Glomerular visceral epithelial cell (primary cell): Measurements from ENCODE around the gene EID3.
"Not testable (repeated sequence)": the region's sequence is repeated elsewhere in the genome, so short reads cannot be mapped to it uniquely, and the experiment has no call there.

Experiments
- DNase-seq: peaks from one replicate; pipeline ENCODE4 v3.0.0-alpha.2; 2016; ENCODE audit errors: extremely low spot score

Gene EID3

DNA sequence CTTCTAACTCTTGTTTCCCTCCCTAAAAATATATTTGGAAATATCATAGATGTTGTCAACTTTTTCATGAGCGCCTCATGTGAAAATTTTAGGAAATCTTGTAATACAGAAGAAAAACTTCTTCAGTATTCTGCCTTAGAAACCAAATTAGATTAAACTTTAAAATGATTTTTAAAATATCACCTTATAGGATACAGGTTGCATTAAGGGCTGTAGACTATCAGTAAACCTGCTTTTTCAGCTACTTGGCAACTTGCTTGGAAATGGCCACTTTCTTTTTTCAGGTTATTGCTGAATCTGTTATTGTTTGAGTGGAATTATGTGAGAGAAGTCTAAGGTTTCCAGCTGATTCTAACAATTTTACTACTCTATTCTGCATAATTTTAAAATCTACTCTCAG lies 9.1 kb downstream of the EID3 start:
- no peak for DNase-seq

DNA sequence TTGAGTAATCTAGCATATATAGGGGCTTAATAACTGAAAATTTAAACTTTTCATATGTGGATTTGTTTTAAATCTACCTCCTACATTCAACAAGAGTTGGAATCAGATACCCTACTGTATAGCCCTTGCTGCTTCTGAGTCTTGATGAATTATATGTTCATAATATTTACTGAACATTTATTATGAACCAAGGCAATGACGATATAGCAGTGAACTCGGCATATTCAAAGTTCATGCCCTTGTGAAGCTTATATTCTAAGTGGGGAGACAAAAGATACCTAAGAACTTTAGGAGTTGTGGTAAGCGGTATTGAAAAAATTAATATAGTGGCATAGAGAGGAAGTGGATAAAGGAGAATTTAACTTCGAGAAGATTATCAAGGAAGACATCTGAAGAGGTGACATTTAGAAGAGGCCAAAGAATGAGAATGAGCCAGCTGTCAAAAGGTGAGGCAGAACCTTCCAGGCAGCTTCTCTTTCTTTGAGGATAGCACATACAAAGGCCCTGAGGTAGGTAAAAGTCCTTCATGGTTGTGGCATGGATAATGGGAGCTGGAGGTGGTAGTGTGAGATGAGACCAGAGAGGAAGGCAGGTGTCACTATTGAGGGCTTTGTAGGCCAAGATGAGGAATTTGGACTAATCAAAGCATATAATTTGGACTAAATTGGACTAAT lies 10.2 kb downstream of the EID3 start:
- no peak for DNase-seq

DNA sequence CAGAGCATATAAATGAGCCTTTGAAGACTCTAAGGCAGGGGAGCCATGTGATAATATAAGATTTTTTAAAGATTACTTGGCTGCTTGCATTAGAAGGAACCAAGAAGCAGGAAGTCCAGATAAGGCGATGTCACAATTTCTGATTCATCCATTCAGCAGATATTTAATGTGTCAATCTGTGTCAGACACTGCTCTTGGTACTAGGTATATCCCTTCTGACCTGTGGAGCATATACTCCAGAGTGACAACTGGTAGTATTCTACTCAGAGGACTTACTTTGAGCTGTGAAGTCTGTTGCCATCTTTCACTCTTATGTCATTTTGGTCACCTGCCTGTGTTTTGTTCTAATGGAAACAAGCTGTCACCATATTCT lies 10.7 kb downstream of the EID3 start:
- DNase-seq = no peak

DNA sequence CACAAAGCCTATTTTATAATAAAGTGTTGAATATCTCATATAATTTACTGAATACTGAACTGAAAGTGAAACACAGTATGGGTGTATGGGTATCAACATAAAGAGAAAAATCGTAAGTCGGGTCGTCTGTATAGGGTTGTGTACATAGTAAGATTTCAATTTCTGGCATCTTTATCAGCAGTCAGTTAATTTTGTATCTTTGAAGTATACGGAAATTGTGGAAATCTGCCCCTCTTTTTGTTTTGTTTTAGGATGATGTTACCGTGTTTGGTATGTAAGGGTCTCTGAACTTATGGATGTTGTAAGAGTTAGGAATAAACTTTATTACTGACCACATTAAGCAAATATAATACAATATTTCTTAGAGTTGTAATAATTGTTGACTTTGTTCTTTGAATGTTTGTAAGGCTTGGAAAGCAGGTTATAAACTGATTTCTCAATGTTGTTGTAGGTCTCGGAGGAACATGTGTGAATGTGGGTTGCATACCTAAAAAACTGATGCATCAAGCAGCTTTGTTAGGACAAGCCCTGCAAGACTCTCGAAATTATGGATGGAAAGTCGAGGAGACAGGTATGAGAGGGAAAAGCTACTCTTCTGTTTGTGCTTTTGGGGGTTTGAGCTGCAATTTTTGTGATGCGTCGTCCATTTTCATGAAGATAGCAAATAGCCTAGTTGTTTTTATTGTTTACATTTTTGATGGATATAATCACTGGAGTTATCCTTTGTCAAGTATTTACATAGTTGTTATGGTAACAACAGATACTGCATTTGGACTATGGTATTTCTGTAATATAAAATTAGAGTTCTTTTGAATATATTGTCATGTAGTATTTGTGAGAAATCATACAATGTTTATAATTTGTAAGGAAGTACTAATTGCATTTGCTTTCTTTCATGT lies 12.0 kb downstream of the EID3 start:
- no peak for DNase-seq

DNA sequence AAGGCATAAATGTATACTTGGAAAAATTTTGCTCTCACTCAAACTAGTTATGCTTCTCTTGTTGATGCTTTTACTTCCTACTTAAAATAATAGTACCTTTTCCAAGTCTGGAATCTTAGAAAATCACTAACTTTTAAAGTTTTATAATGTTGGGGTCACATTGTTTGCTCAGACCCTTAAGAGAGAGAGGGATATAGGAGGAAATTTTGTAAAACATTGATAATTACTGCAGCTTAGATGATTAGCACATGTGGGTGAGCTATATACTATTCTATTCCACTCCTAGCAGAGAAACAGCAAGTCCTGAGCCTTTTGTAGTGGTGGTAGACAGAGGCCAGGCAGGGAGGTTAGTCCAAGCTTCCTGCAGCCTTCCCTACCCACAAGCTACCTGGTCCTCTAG lies 13.4 kb downstream of the EID3 start:
- DNase-seq = no peak

DNA sequence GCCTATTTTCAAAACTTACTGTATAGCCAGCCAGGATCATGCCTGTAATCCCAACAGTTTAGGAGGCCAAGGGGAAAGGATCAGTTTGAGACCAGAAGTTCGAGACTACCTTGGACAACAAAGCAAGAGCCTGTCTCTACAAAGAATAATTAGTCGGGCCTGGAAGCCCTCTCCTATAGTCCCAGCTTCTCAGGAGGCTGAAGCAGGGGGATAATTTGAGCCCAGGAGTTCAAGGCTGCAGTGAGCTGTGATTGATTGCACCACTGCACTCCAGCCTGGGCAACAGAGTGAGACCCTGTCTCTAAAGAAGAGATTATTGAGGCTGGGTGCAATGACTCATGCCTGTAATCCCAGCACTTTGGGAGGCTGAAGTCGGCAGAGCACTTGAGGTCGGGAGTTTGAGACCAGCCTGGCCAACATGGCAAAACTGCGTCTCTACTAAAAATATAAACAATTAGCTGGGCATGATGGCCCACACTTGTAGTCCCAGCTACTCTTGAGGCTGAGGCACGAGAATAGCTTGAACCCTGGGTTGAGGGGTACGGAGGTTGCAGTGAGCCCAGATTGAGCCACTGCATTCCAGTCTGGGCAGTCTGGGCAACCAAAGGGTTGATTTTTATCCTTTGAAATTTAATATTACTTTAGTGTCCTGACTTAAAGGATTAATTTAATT lies 14.1 kb downstream of the EID3 start:
- DNase-seq = no peak

DNA sequence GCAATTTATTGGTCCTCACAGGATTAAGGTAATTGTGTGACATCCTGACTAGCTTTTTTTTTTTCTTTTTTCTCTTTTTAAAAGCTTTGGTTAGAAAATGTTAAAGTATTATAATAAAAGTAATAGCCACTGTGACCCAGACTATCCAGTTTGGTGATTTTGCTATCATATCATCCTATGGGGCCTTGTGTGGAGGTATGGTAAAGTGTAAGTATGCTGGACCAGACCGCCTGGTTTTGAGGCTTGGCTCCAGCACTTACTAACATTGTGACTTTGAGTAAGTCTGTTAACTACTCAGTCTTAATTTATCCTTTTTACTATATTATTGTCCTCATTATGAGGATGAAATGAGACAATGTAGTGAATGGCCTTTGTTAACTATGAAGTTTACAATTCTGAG lies 15.5 kb downstream of the EID3 start:
- no peak for DNase-seq

DNA sequence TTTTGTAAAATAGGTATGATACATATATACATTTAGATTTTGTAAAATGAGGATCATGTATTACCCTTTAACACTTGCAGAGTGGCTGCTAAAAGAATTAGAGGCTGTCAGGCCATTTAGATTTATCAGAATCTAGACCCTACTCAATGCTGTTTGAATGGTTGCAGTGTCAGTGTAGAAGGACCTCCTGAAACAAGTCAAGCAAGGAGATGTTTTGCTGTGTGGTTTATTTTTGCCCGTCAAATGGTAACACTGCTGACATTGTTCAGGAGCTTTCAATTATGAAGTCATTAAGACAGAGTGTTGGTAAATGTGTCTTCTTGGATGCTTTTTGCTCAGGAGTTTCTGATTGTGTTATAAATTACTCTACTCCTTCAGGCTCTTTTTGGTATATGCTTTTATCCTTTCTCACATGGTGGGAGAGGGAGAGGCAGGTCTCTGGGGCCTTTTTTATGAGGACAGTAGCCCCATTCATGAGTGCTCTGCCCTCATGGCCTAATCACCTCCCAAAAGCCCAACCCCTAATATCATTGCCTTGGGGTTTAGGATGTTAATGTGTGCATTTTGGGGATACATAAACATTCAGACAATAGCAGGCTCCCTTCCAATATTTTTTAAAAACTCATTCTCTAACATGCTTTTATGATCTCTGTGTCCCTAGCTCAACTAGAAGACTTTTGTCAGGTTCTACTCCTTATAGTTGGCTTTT lies 16.5 kb downstream of the EID3 start:
- no peak for DNase-seq

DNA sequence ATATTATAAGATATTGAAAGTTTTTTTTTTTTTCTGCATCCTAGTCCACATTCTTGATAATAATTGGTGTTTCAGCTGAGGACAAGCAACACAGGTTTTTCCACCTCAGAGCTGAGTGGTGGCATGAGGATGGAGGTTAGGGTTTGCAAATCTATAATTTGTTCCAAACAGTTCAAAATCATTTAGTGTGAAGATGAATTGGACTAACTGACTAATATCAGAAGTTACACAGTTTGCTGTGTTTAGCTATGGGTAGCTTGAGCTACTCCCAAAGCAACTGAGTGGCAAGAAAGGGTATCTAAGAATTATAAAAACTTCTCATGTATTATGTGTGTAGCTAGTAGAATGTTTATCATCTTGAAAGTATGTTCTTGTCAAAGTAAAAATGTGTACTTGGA lies 17.1 kb downstream of the EID3 start:
- DNase-seq = no peak

DNA sequence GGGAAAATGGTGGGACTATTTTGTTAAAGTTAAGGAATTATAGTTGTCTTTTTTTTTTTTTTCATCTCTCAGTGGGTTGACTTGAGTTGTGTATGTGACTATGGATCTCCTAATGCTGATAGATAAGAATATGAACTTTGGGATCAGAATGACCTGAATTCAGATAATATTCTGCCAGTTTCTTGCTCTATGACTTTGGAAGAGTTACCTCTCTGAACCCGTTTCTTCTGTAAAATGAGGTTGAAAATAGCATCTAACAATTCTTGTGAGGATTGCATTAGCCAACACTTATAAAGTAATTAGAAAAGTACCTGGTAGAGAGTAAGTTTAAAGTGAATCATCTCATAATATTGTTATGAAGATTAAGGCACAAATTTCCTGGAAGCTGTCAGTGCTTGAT lies 18.4 kb downstream of the EID3 start:
- DNase-seq = no peak

DNA sequence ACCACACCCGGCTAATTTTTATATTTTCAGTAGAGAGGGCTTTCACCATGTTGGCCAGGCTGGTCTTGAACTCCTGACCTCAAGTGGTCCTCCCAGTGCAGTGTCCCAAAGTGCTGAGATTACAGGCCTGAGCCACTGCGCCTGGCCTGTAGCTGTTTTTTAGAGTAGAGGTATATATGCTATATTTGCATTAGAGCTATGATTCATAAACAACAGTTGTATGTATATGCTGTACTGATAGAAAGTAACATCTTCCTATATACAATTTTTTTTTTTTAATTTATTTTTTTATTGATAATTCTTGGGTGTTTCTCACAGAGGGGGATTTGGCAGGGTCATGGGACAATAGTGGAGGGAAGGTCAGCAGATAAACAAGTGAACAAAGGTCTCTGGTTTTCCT lies 19.0 kb downstream of the EID3 start:
- not testable (repeated sequence) for DNase-seq

DNA sequence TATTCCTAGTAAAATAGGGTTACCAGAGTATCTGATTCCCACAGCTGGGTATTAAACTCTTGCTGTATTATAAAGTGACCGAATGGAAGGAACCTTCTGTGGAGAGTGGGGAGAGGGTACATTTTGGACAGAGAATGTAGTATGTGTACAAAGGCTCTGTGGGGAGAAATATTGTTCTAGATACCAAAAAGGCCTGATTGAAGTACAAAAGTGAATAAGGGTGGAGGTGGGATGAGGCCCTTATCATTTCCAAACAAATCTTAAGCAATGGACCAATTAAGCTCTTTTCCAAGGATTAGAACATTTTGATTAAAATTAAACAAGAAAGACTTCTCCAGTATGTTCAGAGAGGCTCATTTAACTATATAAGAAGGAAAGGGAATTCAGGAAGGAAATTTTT lies 20.4 kb downstream of the EID3 start:
- DNase-seq = no peak

DNA sequence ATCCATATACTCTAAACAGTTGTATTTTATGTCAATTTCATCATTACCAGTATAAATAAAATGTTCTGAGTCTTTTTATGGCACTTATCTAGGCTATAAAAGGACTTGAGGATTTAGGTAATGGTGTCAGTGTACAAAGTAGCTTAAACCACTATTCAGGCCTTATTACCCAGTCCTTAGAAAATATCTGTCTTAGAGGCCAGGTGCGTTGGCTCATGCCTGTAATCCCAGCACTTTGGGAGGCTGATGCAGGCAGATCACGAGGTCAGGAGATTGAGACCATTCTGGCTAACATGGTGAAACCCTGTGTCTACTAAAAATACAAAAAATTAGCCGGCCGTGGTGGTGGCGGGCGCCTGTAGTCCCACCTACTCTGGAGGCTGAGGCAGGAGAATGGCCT lies 24.7 kb downstream of the EID3 start:
- DNase-seq = not testable (repeated sequence)

DNA sequence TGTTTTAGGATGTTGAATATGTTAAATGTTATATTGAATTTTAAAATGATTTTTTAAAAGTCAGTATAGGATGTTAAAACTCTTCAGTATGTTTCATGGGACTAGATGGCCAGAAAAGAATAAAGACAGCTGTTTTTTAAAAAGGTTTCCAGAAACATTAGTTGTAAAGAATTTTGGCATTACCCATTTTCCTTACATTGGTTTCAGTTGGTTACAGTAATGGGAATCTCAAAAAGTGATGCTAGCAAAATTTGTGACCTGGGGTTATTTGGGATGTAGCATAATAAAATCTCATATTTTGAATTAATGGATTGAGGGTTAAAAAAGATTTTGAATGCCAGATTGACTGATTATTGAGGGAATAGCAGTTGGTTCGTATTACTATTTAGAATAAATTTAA lies 25.3 kb downstream of the EID3 start:
- no peak for DNase-seq

DNA sequence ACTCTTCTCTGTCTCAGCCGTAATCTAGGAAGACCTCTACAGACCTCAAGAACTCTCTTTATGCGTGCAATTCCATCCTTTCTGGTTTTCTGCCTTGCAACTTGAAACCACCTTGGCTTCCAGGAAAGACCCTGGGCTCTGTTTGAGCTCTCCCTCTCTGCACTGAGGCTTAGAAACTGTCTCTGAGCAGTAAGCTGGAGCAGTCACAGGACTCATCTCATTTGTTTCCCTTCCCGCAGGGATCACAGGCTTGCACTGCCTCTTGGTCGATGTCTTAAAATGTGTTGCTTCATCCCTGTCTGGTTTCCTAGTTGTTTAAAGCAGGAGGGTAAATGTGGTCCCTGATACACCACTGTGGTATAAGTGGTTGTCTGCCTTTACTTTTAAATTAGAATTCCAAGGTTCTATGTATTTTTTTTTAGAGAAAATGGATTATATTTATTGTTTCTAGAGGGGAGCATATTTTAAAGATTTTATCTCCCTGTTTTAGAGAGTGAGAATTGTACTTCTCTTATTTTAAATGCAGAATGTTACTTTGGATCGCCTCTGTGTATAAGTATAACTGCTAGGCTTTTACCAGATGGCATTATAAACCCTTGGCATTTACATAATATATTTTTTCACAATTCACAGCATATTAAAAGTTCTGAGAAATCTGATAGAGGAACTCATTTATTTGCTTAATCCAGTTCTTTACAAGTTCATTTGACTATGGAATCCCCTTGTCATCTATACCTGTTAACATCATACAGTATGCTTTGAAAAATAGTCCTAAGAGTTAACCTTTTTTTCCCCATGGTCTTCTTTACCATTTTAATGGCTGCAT lies 26.4 kb downstream of the EID3 start:
- no peak for DNase-seq

DNA sequence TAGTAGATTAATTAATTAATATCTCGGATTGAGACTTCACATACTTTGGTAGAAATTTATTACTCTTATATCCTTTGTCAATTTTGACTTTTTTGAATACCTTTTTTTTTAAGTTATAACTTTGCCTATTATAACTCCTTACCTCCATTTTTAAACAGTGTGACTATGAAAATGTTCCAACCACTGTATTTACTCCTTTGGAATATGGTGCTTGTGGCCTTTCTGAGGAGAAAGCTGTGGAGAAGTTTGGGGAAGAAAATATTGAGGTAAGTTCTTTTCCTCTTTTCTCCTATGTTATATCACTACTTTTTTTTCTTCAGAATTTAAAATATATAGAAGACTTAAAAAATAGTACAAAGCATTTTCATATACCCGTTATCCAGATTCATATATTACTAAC lies 27.8 kb downstream of the EID3 start:
- DNase-seq = no peak

DNA sequence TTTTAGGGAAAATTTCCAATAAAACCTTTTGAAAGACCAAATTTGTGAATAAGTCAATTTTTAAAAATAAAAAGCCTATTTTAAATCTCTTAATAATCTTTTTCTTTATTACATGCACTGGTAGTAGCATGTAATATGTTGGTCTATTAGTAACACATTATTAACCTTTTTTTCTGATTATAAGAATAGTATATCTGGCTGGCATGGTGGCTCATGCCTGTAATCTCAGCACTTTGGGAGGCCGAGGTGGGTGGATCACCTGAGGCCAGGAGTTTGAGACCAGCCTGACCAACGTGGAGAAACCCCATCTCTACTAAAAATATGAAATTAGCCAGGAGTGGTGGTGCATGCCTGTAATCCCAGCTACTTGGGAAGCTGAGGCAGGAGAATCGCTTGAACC lies 28.7 kb downstream of the EID3 start:
- not testable (repeated sequence) for DNase-seq

DNA sequence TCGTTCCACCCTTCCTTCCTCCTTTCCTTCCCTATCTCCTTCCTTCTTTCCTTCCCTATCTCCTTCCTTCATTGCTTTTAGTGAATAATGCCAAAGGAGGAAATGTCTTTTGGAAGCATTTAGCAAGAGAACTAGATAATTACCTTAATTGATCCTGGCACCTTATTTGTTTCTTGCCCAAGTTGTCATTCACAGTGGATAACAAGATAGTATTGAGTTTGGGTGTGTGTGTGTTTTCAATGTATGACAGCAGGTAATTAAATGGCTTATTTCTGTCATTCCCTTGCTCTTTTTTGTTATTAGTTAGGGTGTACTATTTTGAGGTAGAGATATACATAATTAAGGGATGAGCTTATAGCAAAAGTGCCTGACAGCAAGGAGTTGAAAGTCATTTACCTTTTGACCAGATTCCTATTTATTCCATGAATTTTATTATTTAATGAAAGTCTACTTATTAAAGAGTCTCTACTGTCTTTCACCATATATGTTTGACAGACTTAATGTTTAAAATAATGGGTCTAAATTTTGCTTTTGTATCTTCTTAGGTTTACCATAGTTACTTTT lies 30.2 kb downstream of the EID3 start:
- DNase-seq = no peak

DNA sequence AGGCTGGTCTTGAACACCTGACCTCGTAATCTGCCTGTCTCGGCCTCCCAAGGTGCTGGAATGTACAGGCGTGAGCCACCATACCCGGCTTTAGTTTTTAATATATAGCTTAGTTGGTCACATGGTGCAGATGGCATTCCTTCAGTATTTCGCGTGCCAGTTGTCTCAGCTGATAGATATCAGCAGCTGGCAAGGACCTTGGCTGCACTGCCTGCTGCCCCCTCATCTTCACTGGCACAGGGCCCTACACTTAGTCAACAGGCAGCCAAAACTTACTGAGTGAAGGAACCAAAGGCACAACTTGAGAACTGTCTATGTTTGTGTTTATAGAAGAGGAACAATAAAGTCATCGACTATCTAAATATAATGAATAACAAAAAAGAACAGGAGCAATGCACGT lies 31.0 kb downstream of the EID3 start:
- DNase-seq = no peak

DNA sequence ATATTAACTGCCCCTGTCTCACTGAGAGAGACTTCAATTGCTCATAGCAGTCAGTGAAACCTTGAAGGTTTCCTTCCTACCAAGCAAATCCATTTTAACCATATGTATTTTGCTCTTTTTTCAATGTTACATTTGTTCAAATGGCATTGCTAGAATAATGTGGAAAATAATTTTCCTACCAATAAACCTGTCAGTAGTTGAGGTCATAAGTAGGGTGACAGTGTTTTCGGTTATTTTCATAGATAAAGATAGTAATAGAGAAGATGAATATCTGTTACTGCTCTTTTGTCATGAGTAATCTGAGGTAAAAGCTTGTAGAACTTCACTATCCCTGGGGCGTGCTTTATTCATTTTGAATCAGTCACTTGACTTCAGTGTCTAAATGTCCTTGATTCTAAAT lies 32.6 kb downstream of the EID3 start:
- DNase-seq = no peak

DNA sequence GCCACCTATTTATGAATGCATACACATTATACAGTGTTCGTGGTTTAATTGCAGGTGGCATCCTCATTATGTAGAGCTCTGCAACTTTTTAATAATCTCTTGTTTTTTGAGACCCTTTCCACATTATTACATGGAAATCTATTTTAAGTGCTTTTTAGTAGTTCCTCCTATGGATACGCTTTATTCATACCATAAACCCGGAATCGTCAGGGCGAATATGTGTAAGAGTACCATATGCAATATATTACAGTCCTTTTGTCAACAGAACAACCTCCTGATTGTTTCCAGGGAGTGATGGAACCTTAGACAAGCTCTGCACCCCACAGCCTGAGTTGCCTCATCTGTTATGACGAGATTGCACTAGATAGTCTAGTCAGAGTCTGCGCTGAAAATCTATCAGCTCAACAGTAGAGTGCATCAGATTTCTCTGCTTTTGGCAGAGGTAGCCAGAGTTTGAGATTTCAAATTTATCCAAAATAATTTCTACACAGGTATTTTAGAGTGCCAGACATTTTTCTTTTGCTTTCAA lies 33.6 kb downstream of the EID3 start:
- DNase-seq = no peak
